GM19438 (cell line): ENCODE measurements around the gene PDHB.

Experiments
- ATAC-seq: cut with Tn5 transposase; IDR thresholded peaks from one replicate; pipeline ENCODE4 v1.9.1; 2021; ENCODE audit warnings: low read depth; ENCODE audit not compliant: unreplicated experiment

Gene PDHB

GRCh38 chr3:58408906-58409305, 24.7 kb downstream of the PDHB start:
- no peak for ATAC-seq

DNA sequence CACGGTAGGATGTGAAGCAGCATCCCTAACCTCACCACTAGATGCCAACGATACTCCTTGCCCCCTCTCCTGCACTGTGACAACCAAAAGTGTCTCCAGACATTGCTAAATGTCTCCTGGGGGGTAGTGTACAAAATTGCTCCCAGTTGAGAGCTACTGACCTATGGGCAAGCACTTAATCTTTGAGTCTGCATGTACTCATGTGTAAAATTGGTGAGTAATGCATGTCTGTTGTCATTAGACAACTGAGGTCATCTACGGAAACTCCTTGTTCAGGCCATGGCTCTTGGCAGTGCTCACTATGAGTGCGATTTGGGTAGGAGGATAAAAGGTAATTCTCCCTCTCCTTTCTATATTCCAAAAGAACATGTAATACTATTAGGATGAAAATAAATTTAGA, 29.2 kb downstream of the PDHB start:
- no peak for ATAC-seq

GRCh38 chr3:58403513-58404109, 30.0 kb downstream of the PDHB start:
- no peak for ATAC-seq

DNA sequence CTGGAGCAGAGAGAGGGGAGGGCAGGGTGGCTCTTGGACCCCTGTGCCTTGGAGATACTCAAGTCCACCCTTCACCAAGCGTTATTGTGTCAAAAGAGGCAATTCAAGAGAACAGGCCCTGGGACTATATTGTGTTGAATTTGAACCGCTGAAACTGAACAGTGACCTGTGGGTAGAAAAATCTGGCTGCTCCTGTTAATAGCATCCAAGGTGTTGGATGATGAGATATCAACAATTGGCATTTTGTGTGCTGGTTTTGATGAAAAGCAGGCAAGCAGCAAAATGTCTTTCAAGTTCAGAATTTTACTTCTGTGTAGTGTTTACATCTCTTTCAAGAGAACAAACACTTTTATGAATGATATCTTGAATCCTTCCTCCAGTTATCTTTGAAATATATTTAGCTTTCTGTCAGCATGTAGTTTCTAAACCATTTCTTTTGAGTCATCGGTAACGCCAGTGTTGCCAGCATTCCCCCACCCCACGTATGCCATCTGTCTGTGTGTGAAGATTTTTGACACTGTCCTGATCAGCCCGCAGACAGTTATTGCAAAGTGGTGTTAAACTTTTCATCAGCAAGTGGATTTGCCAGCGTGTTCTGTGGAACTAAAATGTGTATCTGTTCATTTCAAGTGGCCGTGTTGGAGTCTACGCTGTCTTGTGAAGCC, 34.8 kb downstream of the PDHB start:
- ATAC-seq, result no peak

DNA sequence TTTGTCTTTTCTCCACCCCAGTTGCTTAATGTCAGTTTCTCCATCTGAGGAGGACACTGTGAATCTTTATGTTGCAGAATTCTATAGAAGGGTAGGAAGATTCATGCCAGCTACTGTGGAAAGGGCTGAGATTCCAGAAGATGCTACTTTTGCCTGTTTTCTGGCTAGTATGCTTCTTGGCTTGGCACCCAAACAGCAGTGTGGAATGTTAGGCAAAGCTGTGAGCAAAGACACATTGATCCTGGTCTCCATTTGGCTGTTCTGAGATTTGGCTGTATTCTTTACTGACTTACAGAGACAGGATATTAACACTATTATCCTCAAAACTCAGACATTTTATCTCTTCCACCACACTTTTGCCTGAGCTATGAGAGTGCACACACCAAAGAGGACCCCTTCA, 39.3 kb downstream of the PDHB start:
- no peak for ATAC-seq

GRCh38 chr3:58392181-58392580, 41.5 kb downstream of the PDHB start:
- ATAC-seq, result no peak

GRCh38 chr3:58391156-58391865, 42.3 kb downstream of the PDHB start:
- ATAC-seq, result no peak

DNA sequence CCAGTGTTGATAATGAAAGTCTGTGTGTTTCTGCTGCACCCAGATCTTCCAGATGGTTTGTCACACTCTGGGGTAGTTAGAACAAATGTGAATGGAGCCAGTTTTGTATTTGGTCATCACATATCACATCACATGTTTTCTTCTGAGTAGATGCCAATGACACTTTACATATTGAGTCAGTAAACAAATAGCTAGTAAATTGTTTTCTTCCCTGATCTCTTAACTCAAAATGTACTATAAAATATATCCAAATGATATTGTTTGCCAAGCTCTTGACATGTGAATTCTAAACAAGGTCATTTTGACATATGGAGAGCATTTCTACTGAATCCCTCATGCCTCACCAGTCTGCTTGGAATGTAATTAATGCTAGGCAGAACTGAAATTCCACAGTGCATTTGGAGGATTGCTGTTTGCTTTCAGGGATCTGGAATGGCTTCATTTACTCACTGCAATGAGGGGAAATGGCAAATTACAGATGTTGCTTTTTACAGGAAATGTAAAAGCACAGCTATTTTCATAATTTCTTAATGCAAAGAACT, 45.0 kb downstream of the PDHB start:
- ATAC-seq, result no peak

DNA sequence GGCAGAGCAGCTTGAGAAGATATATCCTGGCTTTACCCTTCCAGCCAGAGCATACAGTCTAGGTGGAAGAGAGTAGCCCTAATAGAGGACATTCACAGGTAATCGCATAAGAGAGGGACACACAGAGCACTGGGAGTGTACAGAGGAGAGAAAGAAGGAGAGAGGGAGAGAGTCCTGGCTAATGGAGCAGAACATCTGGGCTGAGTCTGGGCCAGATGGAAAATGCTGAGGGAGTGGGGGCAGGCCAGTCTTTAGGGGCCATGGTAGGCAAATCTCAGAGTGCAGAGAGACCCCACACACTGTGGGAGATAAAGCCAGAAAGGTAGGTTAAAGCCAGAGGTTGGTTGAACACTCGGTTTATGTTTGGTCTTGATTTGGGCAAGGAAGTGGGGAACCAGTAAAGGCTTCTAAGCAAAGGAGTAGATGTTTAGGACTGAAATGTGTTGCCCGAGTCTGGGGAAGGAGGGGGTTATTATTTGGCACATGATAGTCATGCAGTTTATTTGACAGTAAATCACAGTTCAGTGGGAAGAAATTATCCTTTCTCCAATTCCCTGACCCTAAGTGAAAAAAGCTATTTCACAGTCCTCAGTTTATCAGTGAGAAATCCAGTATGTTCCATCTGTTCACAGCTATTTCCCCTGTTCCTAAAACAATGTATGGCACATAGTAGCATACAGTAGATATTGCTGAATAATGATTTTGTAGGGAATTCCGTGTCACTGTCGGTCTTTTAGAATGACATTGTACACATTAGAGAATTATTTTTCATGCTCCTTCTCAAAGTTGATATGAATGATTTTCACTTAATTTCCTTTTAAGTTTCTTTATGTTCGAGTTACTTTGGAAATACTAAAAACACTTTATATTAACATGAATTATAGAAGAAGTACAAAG, 45.7 kb downstream of the PDHB start:
- ATAC-seq, result no peak

GRCh38 chr3:58386626-58387365, 46.8 kb downstream of the PDHB start:
- ATAC-seq, result no peak

- no peak for ATAC-seq
These were observed 49.1 kb downstream of the PDHB start for GRCh38 chr3:58384381-58385090.

DNA sequence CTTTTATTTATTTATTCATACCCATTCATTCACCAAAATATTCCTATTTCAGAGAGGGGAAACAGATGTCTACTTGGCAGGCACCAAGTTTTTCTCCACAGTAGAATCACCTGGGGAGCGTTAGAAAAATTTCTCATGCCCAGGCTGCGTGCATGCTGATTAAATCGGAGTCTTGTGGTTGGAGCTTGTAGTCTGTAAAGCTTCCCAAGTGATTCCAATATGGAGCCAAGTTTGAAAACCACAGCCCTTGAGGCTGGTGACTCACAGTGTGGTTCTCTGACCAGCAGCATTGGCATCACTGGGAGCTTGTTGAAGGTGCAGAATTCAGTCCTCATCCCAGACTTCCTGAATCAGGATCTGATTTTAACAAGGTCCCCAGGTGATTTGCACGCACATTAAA, 49.7 kb downstream of the PDHB start:
- ATAC-seq, result no peak

GRCh38 chr3:58383476-58383875, 50.2 kb downstream of the PDHB start:
- no peak for ATAC-seq

- ATAC-seq, result no peak
These were observed 54.1 kb downstream of the PDHB start for GRCh38 chr3:58379351-58380073.

DNA sequence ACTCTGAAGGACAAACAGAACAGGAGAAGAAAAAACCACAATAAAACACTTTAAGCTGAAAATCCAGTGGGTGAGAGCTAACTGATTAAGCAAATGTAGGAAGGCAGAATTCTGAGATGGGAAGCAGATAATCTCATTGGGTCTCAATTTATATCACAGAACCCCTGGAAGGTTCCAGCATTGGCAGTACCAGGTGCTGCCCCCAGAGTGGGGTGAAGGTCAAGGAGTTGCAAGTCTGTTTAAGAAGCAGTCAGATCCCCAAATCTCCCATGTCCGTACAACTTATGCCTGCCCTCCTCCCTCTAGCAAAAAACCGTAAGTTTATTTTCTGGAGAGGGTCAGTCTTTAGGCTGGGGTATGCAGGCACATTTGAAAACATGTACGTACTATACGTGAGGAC, 55.9 kb downstream of the PDHB start:
- no peak for ATAC-seq
